NCI-H1048 (cell line): Measurements from ENCODE around the gene SLCO2A1.
"Not testable (repeated sequence)": the region's sequence is repeated elsewhere in the genome, so short reads cannot be mapped to it uniquely, and the experiment has no call there.

Source experiments
- DNase-seq: peaks from one replicate; lab custom pipeline; 2025; lab: John Stamatoyannopoulos, UW

Gene SLCO2A1

GRCh38 chr3:134029734-134030378, at the start of gene SLCO2A1:
TSS of gene SLCO2A1 (minus strand) at chr3:134029925. CDS start at chr3:134029802, 123 bp downstream.
- no peak for DNase-seq

- DNase-seq = no peak
These were observed 49.4 kb upstream of the SLCO2A1 start for GRCh38 chr3:134079111-134079547.

GRCh38 chr3:134078169-134078831, 48.6 kb upstream of the SLCO2A1 start:
- DNase-seq = no peak

GRCh38 chr3:134077649-134078161, 48.0 kb upstream of the SLCO2A1 start:
- no peak for DNase-seq

GRCh38 chr3:134076851-134077250, 47.1 kb upstream of the SLCO2A1 start:
- no peak for DNase-seq

- no peak for DNase-seq
These were observed 46.1 kb upstream of the SLCO2A1 start for GRCh38 chr3:134075846-134076245.

- DNase-seq = no peak
These were observed 45.8 kb upstream of the SLCO2A1 start for GRCh38 chr3:134075568-134075825.

- DNase-seq = no peak
These were observed 45.3 kb upstream of the SLCO2A1 start for GRCh38 chr3:134074790-134075567.

GRCh38 chr3:134074001-134074789, 44.5 kb upstream of the SLCO2A1 start:
- DNase-seq = no peak

- DNase-seq = no peak
These were observed 43.8 kb upstream of the SLCO2A1 start for GRCh38 chr3:134073583-134073945.

- DNase-seq = no peak
These were observed 43.3 kb upstream of the SLCO2A1 start for GRCh38 chr3:134072881-134073582.

- DNase-seq = not testable (repeated sequence)
These were observed 40.6 kb upstream of the SLCO2A1 start for GRCh38 chr3:134070281-134070680.

GRCh38 chr3:134068429-134068828, 38.7 kb upstream of the SLCO2A1 start:
- DNase-seq = no peak

- DNase-seq = no peak
These were observed 37.9 kb upstream of the SLCO2A1 start for GRCh38 chr3:134067531-134068161.

GRCh38 chr3:134066651-134067530, 37.2 kb upstream of the SLCO2A1 start:
- DNase-seq = no peak

GRCh38 chr3:134066158-134066541, 36.4 kb upstream of the SLCO2A1 start:
- DNase-seq = no peak

GRCh38 chr3:134065252-134066157, 35.8 kb upstream of the SLCO2A1 start:
- DNase-seq = no peak

GRCh38 chr3:134064081-134064480, 34.4 kb upstream of the SLCO2A1 start:
- DNase-seq = no peak

GRCh38 chr3:134061401-134061800, 31.7 kb upstream of the SLCO2A1 start:
- no peak for DNase-seq
